ENCODE measurements around the gene ARL11.

Gene ARL11

DNA sequence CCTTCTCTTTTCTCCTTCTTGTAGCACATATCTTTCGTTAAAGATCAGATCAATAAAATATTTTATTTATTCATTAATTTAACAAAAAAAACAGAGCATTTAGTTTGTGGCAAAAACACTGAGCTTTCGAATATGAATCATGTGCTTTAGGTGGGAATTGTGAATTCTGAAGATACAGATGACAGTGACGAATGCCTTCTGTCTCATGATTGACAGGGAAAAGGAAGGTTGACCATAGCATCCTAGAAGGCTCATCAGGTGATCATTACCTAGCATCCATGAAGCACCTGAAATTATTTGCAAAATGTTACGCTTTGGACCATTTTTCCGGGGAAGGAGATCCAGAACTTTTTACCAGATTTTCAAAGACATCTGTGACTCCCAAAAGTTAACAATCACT lies 3.8 kb downstream of the ARL11 start:
- H3K79me2 ChIP-seq (ENCODE audit: low read length): peaks cover 11% of the 10 kb centered on the region
- no peak overlapping the region for H2AFZ ChIP-seq (ENCODE audit: low read depth, low read length)
- H3K4me3 ChIP-seq (ENCODE audit: low read length): no peak overlapping the region
- no peak overlapping the region for H3K9ac ChIP-seq (ENCODE audit: low read length)
- H3K4me2 ChIP-seq (ENCODE audit: low read length): no peak overlapping the region
- no peaks in the 10 kb centered on the region for H3K27me3 ChIP-seq (ENCODE audit: low read depth, low read length)
- peaks cover 20% of the 10 kb centered on the region for H3K4me1 ChIP-seq (ENCODE audit: low read length)
- peaks cover 14% of the 10 kb centered on the region for H3K36me3 ChIP-seq (replicated peaks; ENCODE audit: low read depth, low read length)
- H3K27ac ChIP-seq (ENCODE audit: low read length): no peak overlapping the region
- no peaks in the 10 kb centered on the region for H3K9me3 ChIP-seq (ENCODE audit: insufficient read depth, low read length)
- no peak for TF ChIP-seq EZH2phosphoT487 (IDR thresholded peaks at IDR 0.05; ENCODE audit: low read depth)
- TF ChIP-seq, protein P1, sequence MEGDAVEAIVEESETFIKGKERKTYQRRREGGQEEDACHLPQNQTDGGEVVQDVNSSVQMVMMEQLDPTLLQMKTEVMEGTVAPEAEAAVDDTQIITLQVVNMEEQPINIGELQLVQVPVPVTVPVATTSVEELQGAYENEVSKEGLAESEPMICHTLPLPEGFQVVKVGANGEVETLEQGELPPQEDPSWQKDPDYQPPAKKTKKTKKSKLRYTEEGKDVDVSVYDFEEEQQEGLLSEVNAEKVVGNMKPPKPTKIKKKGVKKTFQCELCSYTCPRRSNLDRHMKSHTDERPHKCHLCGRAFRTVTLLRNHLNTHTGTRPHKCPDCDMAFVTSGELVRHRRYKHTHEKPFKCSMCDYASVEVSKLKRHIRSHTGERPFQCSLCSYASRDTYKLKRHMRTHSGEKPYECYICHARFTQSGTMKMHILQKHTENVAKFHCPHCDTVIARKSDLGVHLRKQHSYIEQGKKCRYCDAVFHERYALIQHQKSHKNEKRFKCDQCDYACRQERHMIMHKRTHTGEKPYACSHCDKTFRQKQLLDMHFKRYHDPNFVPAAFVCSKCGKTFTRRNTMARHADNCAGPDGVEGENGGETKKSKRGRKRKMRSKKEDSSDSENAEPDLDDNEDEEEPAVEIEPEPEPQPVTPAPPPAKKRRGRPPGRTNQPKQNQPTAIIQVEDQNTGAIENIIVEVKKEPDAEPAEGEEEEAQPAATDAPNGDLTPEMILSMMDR (IDR thresholded peaks at IDR 0.05; ENCODE audit: low read depth, low read length): no peak
- no peaks in the 10 kb centered on the region for H4K20me1 ChIP-seq (ENCODE audit: insufficient read depth, low read length)

DNA sequence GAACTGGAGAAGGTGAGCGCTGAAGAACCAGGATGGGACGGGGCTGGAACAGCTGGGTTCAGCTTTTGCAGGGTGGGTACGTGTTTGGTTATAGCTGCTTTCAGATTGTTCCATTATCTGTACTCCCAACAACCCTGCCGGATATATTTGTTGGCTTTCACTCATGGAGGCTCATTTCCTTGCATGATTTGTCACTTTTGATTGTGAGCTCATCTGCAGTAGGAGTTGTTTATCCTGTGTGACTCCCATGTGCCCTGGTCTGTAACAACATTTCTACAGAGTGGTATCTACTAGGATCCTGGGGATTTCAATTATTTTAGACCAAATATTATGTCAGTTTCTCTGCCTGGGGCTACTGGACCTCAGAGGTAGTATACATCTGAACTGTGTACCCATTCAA lies 5.4 kb downstream of the ARL11 start:
- Histone ChIP-seq H3K27ac (ENCODE audit: low read length) (no peak overlapping the region), H2AFZ (ENCODE audit: low read depth, low read length) (no peak overlapping the region), H3K4me2 (ENCODE audit: low read length) (no peak overlapping the region), H3K9me3 (ENCODE audit: insufficient read depth, low read length) (no peaks in the 10 kb centered on the region), H3K4me1 (ENCODE audit: low read length) (peaks cover 13% of the 10 kb centered on the region), H3K27me3 (ENCODE audit: low read depth, low read length) (no peaks in the 10 kb centered on the region), H4K20me1 (ENCODE audit: insufficient read depth, low read length) (no peaks in the 10 kb centered on the region), H3K4me3 (ENCODE audit: low read length) (no peak overlapping the region), H3K79me2 (ENCODE audit: low read length) (peaks cover 9% of the 10 kb centered on the region), H3K36me3 (replicated peaks; ENCODE audit: low read depth, low read length) (peaks cover 14% of the 10 kb centered on the region), H3K9ac (ENCODE audit: low read length) (no peak overlapping the region)
- TF ChIP-seq, protein P1 (IDR thresholded peaks at IDR 0.05; ENCODE audit: low read depth, low read length): no peak
- TF ChIP-seq EZH2phosphoT487 (IDR thresholded peaks at IDR 0.05; ENCODE audit: low read depth): no peak

DNA sequence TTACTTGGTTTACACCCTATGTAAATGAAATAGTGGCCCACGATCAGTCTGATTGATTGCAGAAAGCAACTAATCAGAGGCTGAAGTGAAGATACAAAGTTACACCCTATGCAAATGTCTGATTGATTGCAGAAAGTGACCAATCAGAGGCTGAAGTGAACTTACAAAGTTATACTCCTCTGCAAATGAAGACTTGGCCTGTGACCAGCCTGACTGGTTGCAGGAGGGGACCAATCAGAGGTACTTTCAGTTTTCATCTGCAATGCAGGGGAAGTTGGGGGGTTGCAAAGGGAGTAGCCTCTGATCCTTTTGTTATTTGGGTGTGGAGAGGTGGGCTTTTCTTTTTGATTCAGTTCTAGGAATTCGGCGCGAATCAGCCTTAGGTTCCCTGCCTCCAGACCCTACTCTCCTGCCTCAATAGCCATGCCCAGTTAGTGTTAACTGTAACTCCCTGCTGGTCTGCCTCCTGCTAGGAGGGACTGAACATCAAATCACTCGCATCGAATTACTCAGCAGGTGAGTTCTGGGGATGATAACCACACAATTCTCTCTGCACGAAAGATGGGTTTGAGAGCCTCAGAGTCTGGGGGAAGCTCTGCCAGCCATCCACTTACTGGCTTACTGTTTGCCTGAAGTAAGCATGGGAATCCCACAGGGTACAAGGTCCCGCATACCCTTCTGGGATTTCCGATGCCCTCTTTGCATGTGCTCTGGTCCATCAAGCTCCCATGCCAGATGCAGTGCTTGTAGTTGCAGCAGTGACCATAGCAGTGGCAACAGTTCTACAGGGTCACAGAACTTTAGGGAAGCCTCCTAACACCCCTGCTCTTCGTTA lies 7.5 kb downstream of the ARL11 start:
- H4K20me1 ChIP-seq (ENCODE audit: insufficient read depth, low read length): no peaks in the 10 kb centered on the region
- H3K4me3 ChIP-seq (ENCODE audit: low read length): no peak overlapping the region
- H3K27me3 ChIP-seq (ENCODE audit: low read depth, low read length): no peaks in the 10 kb centered on the region
- no peak overlapping the region for H3K27ac ChIP-seq (ENCODE audit: low read length)
- H3K9me3 ChIP-seq (ENCODE audit: insufficient read depth, low read length): no peaks in the 10 kb centered on the region
- H3K4me2 ChIP-seq (ENCODE audit: low read length): 0 out of 2 replicates have a peak overlapping the region, but pooled peaks have one; percentile 10
- H2AFZ ChIP-seq (ENCODE audit: low read depth, low read length): no peak overlapping the region
- H3K36me3 ChIP-seq (replicated peaks; ENCODE audit: low read depth, low read length): peaks cover 6% of the 10 kb centered on the region
- H3K4me1 ChIP-seq (ENCODE audit: low read length): 0 out of 2 replicates have a peak, but pooled peaks cover 5% of the 10 kb centered on the region
- H3K79me2 ChIP-seq (ENCODE audit: low read length): no peaks in the 10 kb centered on the region
- no peak for TF ChIP-seq EZH2phosphoT487 (IDR thresholded peaks at IDR 0.05; ENCODE audit: low read depth)
- TF ChIP-seq, protein P1 (IDR thresholded peaks at IDR 0.05; ENCODE audit: low read depth, low read length): no peak
- H3K9ac ChIP-seq (ENCODE audit: low read length): no peak overlapping the region

DNA sequence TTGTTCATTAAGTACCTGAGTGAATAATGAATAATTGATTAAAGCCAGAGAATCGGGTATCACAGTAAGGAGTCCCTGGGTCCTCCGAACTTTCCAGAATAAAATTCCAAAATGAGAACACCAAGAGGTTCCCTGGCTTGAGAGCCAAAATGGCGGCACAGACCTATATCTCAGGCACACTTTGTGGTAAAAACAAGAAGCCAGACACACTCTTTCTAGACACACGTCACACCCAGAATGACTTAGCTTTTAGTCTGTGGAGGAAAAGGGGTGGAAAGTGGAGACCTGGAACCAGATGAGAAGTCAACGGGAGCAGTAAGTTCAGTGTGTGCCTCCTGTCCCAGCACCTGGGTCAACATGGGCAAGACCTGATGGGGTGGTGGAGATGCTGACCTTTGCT lies 8.4 kb downstream of the ARL11 start:
- Histone ChIP-seq H4K20me1 (ENCODE audit: insufficient read depth, low read length) (no peaks in the 10 kb centered on the region), H3K4me2 (ENCODE audit: low read length) (no peak overlapping the region), H3K27ac (ENCODE audit: low read length) (no peak overlapping the region), H3K9me3 (ENCODE audit: insufficient read depth, low read length) (no peaks in the 10 kb centered on the region), H3K36me3 (replicated peaks; ENCODE audit: low read depth, low read length) (peaks cover 5% of the 10 kb centered on the region), H3K4me1 (ENCODE audit: low read length) (0 out of 2 replicates have a peak, but pooled peaks cover 5% of the 10 kb centered on the region), H3K79me2 (ENCODE audit: low read length) (no peaks in the 10 kb centered on the region), H2AFZ (ENCODE audit: low read depth, low read length) (no peak overlapping the region), H3K4me3 (ENCODE audit: low read length) (no peak overlapping the region), H3K9ac (ENCODE audit: low read length) (no peak overlapping the region), H3K27me3 (ENCODE audit: low read depth, low read length) (no peaks in the 10 kb centered on the region)
- TF ChIP-seq, protein P1 (IDR thresholded peaks at IDR 0.05; ENCODE audit: low read depth, low read length): no peak
- TF ChIP-seq EZH2phosphoT487 (IDR thresholded peaks at IDR 0.05; ENCODE audit: low read depth): no peak

Data from OCI-LY3 (cell line).